ENCODE results near the gene CNTNAP2.

CNTNAP2 gene

DNA sequence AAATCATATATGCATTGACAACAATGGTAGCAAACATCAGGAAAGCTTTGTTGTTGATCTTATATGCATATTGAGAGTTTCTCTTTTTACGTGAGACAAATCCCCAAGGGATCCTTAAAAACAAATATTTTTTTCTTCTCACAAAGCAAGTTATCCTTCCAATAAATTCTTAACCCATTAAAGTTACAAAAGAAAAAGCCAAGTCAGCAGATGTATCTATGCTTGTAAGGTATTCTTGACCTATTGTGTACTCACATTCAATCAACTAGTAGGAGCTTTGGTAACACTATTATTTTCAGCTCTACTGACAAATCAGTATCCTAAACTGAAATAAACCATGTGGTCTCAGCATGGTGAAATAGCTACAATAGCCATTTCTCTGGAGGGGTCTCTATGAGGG, 586.3 kb downstream of the CNTNAP2 start:
- H3K4me1 Mint-ChIP-seq (ENCODE audit: low read depth): no peaks in the 10 kb centered on the region
- no peak overlapping the region for H3K4me3 Mint-ChIP-seq
- no peaks in the 10 kb centered on the region for H3K9me3 Mint-ChIP-seq
- H3K27ac Mint-ChIP-seq: no peak overlapping the region
- H3K36me3 Mint-ChIP-seq (ENCODE audit: low read depth): no peaks in the 10 kb centered on the region
- no peaks in the 10 kb centered on the region for H3K27me3 Mint-ChIP-seq (ENCODE audit: low read depth)

DNA sequence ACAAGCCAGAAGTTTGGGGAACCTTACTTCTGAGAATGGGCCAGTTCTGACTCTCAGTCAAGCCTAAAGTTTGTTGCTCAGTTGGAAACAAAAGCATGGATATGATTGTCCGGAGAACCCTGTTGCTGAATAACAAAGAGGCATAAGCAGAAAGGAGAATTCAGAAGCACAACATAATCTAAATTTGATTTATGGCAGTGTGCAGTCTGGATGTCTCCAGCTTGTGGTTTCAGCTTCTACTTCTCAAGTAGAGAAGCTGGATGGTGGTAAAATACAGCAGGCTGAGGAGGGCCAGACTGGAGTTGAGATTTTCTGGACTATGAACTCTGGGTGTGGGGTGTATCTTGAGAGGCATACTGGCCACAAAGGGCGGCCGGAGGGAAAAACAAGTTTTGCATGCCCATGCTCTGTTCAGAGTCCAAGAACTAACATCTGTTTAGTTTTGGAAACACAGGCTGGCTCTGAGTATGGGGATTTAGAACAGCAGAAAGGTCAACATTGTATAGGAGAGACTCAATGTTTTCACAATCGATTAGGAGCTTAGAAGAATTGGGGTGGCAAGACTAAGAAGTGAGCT, 592.9 kb downstream of the CNTNAP2 start:
- H3K4me3 Mint-ChIP-seq: no peak overlapping the region
- no peaks in the 10 kb centered on the region for H3K27me3 Mint-ChIP-seq (ENCODE audit: low read depth)
- no peak overlapping the region for H3K27ac Mint-ChIP-seq
- no peaks in the 10 kb centered on the region for H3K36me3 Mint-ChIP-seq (ENCODE audit: low read depth)
- H3K4me1 Mint-ChIP-seq (ENCODE audit: low read depth): no peaks in the 10 kb centered on the region
- H3K9me3 Mint-ChIP-seq: no peaks in the 10 kb centered on the region

DNA sequence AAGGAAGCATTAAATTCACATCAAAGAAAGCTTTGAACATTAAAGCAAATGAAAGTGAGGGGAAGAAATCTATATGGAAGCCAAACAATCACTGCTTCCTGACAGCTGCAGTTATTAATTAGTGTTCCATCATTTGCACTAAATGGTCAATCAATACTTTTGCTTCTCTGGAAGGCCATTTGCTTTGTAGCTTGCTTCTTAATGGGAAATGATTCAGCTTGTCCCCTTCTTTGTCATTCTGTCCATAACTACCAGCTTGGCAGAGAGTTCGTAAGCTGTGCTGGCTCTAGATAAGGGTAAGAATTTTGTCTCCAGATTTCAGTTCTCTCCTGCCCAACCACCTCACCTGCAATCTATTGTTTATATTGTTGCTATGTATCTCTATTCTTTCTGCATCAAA, 596.6 kb downstream of the CNTNAP2 start:
- Mint-ChIP-seq H3K9me3 (no peaks in the 10 kb centered on the region), H3K36me3 (ENCODE audit: low read depth) (no peaks in the 10 kb centered on the region), H3K4me3 (no peak overlapping the region), H3K27me3 (ENCODE audit: low read depth) (no peaks in the 10 kb centered on the region), H3K27ac (no peak overlapping the region), H3K4me1 (ENCODE audit: low read depth) (no peaks in the 10 kb centered on the region)

DNA sequence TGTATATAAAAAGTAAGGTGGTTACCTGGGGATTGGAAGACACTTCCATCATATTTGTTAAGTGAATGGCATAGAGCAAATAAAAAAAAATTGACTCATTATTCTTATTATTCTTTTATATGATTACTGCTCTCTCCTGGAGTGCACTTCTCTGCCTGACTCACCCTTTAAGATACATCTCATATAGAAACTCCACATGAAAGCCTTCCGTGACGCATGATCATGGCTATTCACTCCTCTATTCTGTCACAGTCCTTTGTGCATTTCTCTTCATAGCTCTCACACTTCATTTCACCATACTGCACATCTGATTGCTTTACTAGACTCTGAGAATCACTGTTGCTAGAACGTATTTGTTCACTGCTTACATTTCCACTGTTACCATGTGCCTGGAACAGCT, 597.3 kb downstream of the CNTNAP2 start:
- no peaks in the 10 kb centered on the region for H3K9me3 Mint-ChIP-seq
- H3K27me3 Mint-ChIP-seq (ENCODE audit: low read depth): no peaks in the 10 kb centered on the region
- H3K4me1 Mint-ChIP-seq (ENCODE audit: low read depth): no peaks in the 10 kb centered on the region
- H3K27ac Mint-ChIP-seq: no peak overlapping the region
- H3K36me3 Mint-ChIP-seq (ENCODE audit: low read depth): no peaks in the 10 kb centered on the region
- H3K4me3 Mint-ChIP-seq: no peak overlapping the region

DNA sequence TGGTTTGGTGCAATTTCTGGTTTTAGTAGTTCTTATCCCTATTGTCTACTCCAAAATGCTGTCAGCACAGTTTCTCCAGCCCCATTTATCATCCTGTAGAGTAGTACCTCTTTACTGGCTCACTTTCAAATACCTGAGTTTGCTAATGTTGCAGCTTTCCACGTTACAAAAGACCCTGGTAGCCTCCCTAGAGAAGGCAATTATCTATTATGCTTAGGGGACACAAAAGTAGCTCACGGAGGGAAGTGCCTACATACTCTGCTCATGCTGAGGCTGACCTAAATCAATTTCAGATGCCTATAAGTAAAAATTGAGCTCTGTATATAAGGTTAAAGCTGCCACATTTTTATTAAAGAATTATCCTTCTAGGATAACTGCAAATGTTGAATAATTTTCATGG, 603.6 kb downstream of the CNTNAP2 start:
- no peak overlapping the region for H3K27ac Mint-ChIP-seq
- no peaks in the 10 kb centered on the region for H3K27me3 Mint-ChIP-seq (ENCODE audit: low read depth)
- no peaks in the 10 kb centered on the region for H3K4me1 Mint-ChIP-seq (ENCODE audit: low read depth)

DNA sequence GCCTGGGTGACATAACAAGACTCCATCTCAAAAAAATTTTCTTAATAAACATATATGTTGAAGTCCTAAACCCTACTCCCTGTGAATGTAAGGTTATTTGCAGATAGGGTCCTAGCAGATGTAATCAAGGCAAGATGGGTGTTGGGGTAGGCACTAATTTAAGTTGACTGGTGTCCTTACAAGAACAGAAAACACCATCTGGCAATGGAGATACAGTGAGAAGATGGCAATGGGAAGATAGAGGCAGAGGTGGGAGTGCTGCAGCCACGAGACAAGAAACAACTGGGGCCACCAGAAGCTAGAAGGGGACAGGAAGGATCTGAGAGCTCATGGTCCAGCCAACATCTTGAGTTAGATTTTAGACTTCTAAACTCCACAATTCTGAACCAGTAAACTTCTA, 606.4 kb downstream of the CNTNAP2 start:
- no peaks in the 10 kb centered on the region for H3K27me3 Mint-ChIP-seq (ENCODE audit: low read depth)
- no peak overlapping the region for H3K27ac Mint-ChIP-seq
- no peak overlapping the region for H3K4me3 Mint-ChIP-seq
- no peaks in the 10 kb centered on the region for H3K36me3 Mint-ChIP-seq (ENCODE audit: low read depth)
- H3K4me1 Mint-ChIP-seq (ENCODE audit: low read depth): no peaks in the 10 kb centered on the region
- H3K9me3 Mint-ChIP-seq: no peaks in the 10 kb centered on the region

More for the DNA sequence above, 603.6 kb downstream of the CNTNAP2 start:
- Mint-ChIP-seq H3K36me3 (ENCODE audit: low read depth) (no peaks in the 10 kb centered on the region), H3K4me3 (no peak overlapping the region), H3K9me3 (no peaks in the 10 kb centered on the region)

DNA sequence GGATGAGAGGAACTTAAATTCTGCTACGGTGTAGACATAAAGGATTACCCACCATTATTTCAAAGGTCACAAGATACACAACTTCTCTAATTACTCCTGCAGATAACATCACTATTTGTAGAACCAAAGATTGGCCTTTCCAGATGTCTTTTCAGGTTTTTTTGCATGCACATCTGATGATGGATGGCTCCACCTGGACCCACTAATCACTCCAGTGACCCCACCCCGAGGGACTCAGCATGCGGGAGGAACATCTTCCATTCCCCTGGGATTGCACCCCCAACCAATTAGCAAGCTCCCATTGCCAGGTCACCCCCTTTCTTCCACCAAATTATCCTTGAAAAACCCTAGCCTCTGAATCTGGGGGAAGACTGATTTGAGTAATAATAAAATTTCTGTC, 608.9 kb downstream of the CNTNAP2 start:
- no peak overlapping the region for H3K27ac Mint-ChIP-seq
- H3K36me3 Mint-ChIP-seq (ENCODE audit: low read depth): no peaks in the 10 kb centered on the region
- H3K27me3 Mint-ChIP-seq (ENCODE audit: low read depth): no peaks in the 10 kb centered on the region
- no peak overlapping the region for H3K4me3 Mint-ChIP-seq
- H3K4me1 Mint-ChIP-seq (ENCODE audit: low read depth): no peaks in the 10 kb centered on the region
- no peaks in the 10 kb centered on the region for H3K9me3 Mint-ChIP-seq

DNA sequence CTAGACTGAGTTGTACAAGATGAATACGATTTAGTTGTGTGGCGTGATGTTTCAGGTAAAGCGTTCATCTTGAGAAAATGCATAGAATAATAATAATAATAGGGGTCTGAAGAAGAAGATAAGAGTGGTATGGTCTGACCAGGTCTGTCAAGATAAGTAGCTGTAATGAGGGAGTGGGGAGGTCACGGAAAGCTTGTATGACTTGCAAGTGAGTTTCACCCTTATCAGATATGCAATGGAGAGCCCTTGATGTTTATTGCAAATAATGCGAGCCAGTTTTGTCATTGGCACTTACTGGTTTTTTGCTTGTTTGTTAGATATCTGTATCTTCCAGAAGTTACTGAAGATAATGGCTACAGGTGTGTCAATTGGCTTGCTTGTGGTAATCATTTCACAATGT, 611.5 kb downstream of the CNTNAP2 start:
- no peak overlapping the region for H3K27ac Mint-ChIP-seq

DNA sequence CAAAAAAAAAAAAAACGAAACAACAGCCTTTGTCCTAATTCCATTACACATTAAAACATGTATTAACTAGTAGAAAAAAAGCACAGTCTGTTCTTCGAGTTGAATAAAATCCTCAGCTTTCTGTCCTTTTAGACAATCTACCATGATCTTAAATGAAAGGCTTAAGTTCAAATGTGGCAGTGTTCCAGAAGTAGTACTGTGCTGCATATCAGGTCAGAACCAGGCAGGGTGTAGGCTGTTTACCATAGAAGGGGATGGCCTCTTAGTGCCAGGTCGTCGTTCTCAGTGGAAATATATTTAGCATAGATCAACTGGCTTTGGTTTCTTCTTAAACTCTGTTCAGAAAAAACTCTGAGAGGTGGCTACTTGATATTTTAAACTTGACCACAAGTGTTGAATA, 612.0 kb downstream of the CNTNAP2 start:
- Mint-ChIP-seq H3K27me3 (ENCODE audit: low read depth) (no peaks in the 10 kb centered on the region), H3K4me1 (ENCODE audit: low read depth) (no peaks in the 10 kb centered on the region), H3K9me3 (no peaks in the 10 kb centered on the region), H3K27ac (no peak overlapping the region), H3K4me3 (no peak overlapping the region), H3K36me3 (ENCODE audit: low read depth) (no peaks in the 10 kb centered on the region)

More for the DNA sequence above, 611.5 kb downstream of the CNTNAP2 start:
- no peaks in the 10 kb centered on the region for H3K36me3 Mint-ChIP-seq (ENCODE audit: low read depth)
- H3K4me3 Mint-ChIP-seq: no peak overlapping the region
- no peaks in the 10 kb centered on the region for H3K4me1 Mint-ChIP-seq (ENCODE audit: low read depth)
- H3K27me3 Mint-ChIP-seq (ENCODE audit: low read depth): no peaks in the 10 kb centered on the region
- H3K9me3 Mint-ChIP-seq: no peaks in the 10 kb centered on the region

DNA sequence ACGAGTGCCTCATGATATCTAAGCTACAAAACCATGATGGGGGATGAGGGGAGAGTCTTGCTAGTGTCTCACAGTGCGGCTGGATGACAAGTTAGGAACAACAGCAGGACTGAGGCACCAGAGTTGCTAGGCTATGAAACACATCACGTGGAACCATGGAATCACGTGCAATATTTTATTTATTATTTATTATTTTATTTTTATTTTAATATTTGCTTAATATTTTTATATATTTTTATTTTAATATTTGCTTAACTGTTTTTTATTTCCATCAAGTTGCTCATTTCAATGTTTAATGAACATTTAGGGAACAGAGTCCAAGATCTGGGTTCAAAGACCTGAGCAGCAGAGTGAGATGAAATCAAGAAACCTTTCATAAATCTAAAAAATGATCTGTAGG, 614.6 kb downstream of the CNTNAP2 start:
- Mint-ChIP-seq H3K9me3 (peaks cover 3% of the 10 kb centered on the region), H3K4me3 (no peak overlapping the region), H3K27me3 (ENCODE audit: low read depth) (no peaks in the 10 kb centered on the region), H3K36me3 (ENCODE audit: low read depth) (no peaks in the 10 kb centered on the region), H3K27ac (no peak overlapping the region), H3K4me1 (ENCODE audit: low read depth) (no peaks in the 10 kb centered on the region)

DNA sequence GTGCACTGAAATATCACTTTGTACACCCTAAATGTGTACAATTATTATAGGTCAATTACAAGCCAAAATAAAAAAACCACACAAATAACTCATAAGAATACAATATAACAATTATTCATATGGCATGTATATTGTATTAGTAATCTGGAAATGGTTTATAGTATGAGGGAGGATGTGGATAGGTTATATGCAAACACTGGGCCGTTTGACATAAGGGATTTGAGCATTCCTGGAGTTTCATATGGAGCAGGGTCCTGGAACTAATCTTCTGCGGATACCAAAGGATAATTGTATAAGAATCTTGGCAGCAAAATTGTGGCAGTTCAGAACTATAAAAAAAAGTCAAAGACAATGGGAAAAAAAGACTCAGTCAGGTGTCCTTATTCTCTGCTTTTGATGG, 619.4 kb downstream of the CNTNAP2 start:
- H3K4me3 Mint-ChIP-seq: no peak overlapping the region
- H3K36me3 Mint-ChIP-seq (ENCODE audit: low read depth): no peaks in the 10 kb centered on the region
- peaks cover 18% of the 10 kb centered on the region for H3K9me3 Mint-ChIP-seq
- no peak overlapping the region for H3K27ac Mint-ChIP-seq
- H3K4me1 Mint-ChIP-seq (ENCODE audit: low read depth): no peaks in the 10 kb centered on the region
- no peaks in the 10 kb centered on the region for H3K27me3 Mint-ChIP-seq (ENCODE audit: low read depth)

DNA sequence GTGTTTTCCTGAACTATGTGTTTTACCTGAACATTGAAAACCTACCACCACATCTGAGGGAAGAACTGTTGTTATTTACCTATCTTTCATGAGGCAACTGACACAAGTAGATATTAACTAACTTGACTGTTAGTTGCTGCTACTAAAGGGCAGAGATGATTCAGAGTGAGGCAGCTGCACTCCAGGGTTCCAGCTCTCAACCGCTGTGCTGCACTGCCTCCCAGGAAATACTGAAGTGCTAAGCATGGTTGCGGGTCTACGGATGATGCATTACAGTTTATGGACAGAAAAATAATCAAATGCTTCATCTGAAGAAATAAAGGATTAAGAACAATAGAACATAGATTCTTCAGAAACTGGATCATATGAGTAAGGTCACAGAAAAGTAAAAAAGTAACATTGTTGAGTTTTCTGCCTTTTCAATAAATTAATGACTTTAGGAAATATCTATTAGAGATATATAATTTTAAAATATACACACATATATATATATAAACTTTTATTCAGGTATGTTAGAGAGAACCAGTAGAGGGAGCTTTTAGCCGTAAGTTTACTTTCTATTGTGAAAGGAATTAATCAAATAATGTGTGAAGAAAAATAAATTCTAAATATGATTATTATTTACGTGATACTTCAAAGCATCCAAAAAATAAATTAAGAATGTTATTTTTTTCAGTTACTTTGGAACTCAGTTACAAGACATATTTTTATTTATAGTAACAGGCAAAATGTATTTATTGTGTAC, 620.0 kb downstream of the CNTNAP2 start:
- Mint-ChIP-seq H3K4me1 (ENCODE audit: low read depth) (no peaks in the 10 kb centered on the region), H3K4me3 (no peak overlapping the region), H3K27ac (no peak overlapping the region)

DNA sequence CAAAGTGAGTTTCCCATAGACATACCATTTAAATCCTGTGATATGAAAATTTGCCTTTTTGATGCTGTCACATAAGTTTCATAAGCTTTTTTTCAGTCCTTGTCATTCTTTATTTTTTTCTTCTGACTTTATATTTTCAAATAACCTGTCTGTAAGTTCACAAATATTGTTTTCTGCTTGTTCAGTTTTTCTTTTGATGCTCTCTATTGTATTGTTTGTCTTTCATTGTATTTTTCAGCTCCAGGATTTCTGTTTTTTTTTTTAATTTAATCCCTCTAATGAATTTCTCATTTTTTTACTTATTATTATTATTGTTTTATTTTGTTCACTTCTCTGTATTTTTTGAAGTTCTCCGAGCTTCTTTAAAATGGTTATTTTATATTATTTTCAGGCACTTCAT, 623.4 kb downstream of the CNTNAP2 start:
- no peaks in the 10 kb centered on the region for H3K27me3 Mint-ChIP-seq (ENCODE audit: low read depth)
- H3K36me3 Mint-ChIP-seq (ENCODE audit: low read depth): no peaks in the 10 kb centered on the region
- H3K4me1 Mint-ChIP-seq (ENCODE audit: low read depth): no peaks in the 10 kb centered on the region
- H3K4me3 Mint-ChIP-seq: no peak overlapping the region
- H3K27ac Mint-ChIP-seq: no peak overlapping the region
- peaks cover 29% of the 10 kb centered on the region for H3K9me3 Mint-ChIP-seq

More for the DNA sequence above, 620.0 kb downstream of the CNTNAP2 start:
- H3K27me3 Mint-ChIP-seq (ENCODE audit: low read depth): no peaks in the 10 kb centered on the region
- H3K9me3 Mint-ChIP-seq: peaks cover 24% of the 10 kb centered on the region
- no peaks in the 10 kb centered on the region for H3K36me3 Mint-ChIP-seq (ENCODE audit: low read depth)

DNA sequence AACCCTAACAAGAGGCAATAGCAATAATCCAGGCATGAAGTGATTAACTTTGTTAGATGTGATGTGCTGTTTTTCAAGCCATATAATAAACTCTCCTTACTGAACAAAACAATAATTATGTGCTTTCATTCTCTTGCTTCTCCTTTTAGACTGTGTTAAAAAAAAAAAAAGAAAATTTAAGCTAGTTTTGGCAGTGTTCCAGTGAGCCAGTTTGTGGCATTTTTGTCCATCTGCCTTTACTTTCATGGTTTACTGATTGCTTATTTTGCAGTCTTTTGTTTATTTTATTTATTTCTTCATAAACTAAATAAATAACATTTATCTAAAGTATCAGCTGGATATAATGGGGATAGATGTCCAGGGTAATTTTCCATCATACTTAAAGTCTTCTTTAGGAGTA, 625.3 kb downstream of the CNTNAP2 start:
- no peak overlapping the region for H3K4me3 Mint-ChIP-seq
- no peak overlapping the region for H3K27ac Mint-ChIP-seq
- H3K27me3 Mint-ChIP-seq (ENCODE audit: low read depth): no peaks in the 10 kb centered on the region
- no peaks in the 10 kb centered on the region for H3K36me3 Mint-ChIP-seq (ENCODE audit: low read depth)
- H3K4me1 Mint-ChIP-seq (ENCODE audit: low read depth): no peaks in the 10 kb centered on the region
- H3K9me3 Mint-ChIP-seq: peaks cover 25% of the 10 kb centered on the region

DNA sequence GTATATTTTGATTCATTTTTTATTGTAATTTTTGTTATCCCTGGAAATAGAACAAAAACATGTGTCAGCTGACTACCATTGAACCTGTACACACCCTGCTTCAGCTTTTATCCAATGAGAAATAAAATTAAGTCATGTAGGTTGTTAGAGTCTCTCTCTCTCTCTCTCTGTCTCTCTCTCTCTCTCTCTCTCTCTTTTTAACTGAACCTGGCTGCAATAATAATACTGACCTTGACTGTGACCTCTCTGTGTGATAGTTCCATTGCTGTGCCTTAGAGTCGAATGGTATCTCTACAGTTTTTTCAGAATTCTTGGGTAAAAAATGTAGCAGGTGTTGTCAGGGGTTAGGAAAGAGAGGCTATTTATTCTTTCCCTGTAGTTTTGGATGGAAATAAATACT, 637.8 kb downstream of the CNTNAP2 start:
- Mint-ChIP-seq H3K9me3 (peaks cover 21% of the 10 kb centered on the region), H3K27ac (no peak overlapping the region), H3K36me3 (ENCODE audit: low read depth) (no peaks in the 10 kb centered on the region), H3K27me3 (ENCODE audit: low read depth) (no peaks in the 10 kb centered on the region), H3K4me1 (ENCODE audit: low read depth) (no peaks in the 10 kb centered on the region), H3K4me3 (no peak overlapping the region)

Measured in T-helper 1 cell treated with Interleukin-12 subunit alpha and Interleukin-12 subunit beta and Interleukin-4 antibody, amounts not matched to agents 30 μg/mL and 1 μg/mL, for 36 hours (primary cell).